Purkinje cell (primary cell): ENCODE data around the gene DCST1. TPM values are rescaled to one million over a fixed set of nuclear protein-coding genes. Genes with fewer than 3 reads are reported as not detected.

ENCODE experiments used
- polyA plus RNA-seq: library from polyadenylated mRNA; unstranded; fragments of >200 nt; fragmentation: Nextera tagmentation; gene quantifications from 2 replicates; pipeline ENCODE4 v1.2.1, GENCODE V29; 2014

DCST1 gene, protein sequence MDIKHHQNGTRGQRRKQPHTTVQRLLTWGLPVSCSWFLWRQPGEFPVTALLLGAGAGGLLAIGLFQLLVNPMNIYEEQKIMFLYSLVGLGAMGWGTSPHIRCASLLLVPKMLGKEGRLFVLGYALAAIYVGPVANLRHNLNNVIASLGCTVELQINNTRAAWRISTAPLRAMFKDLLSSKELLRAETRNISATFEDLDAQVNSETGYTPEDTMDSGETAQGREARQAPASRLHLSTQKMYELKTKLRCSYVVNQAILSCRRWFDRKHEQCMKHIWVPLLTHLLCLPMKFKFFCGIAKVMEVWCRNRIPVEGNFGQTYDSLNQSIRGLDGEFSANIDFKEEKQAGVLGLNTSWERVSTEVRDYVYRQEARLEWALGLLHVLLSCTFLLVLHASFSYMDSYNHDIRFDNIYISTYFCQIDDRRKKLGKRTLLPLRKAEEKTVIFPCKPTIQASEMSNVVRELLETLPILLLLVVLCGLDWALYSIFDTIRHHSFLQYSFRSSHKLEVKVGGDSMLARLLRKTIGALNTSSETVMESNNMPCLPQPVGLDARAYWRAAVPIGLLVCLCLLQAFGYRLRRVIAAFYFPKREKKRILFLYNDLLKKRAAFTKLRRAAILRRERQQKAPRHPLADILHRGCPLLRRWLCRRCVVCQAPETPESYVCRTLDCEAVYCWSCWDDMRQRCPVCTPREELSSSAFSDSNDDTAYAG
- not detected in 2 replicates for polyA plus RNA-seq

GRCh38 chr1:155033524-155033923 lies at the start of gene DCST1, which contains the start of gene DCST2:
Gene DCST1 (plus strand): TSS chr1:155033824. CDS start chr1:155034037, 213 bp downstream.
Gene DCST2 (minus strand): TSS chr1:155033781. CDS start chr1:155033701, 80 bp downstream.

DNA sequence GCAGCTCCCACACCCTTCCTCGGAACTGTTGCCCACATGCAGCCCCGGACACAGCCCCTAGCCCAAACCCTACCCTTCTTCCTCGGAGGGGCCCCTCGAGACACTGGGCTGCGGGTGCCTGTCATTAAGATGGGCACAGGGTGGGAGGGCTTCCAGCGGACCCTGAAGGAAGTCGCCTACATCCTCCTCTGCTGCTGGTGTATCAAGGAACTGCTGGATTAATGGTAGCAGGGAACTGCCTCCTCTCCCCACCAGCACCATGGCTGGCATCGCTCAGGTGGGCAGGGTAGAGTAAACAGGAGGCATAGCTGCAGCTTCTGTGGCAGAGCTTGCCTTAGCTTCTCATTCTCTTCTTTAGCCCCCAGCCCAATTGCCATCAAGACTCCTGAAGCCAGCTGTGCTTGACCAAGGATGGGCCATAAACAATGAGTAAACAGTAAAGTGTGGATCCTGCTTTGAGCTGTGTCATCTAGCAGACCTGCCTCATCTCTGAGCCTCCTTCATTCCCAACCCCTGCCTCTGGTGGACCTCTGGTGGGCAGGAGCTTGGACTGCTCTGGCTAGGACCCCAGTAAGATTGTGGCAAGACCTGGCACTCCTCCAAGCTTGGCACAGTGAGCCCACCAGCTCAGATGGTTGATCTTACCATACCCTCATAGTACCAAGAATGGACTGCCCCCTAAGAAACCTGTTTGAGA lies 39.9 kb upstream of the DCST1 start, which contains the start of gene LENEP:
Gene LENEP (plus strand): TSS at position 15 of the 697 bp plus-strand sequence. CDS start 22 bp downstream, at position 37.

DNA sequence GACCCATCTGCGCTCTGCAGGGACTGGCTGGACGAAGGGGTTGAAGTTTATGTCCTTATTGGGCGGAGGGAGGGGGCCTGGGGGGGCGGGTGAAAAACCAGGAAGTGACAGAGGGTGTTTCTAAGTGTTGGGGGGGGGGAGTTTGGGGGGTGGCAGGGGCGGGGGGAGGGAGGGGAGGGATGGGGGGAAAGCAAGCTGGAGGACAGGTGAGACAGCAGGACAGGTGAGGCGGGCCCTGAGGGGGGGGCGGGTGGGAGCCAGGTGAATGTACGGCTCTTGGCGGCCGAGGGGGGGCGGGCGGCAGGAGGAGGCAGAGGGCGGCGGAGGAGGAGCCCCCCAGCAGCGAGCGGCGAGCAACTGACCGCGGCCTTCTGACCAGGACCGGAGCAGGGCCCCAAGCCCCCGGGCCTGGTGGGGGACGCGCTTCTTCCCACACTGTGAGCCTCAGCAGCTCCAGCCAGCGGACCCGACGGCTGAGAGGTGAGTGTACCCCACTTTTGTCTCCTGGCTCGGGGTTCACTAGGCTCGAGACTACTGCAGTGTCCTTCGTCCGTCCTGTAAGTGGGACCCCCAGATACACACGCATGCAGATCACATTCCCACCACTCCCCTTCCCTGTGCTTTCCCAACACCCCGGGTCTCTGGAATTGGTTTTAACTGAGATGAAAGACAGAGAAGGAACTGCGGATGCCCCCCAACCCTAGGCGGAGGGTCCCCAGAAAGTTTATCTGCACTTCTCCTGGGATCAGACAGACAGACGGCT lies 31.0 kb upstream of the DCST1 start, which contains the start of gene ZBTB7B:
Gene ZBTB7B (plus strand): TSS at position 339 of the 763 bp plus-strand sequence. CDS start 11,859 bp downstream, outside the sequence.

DNA sequence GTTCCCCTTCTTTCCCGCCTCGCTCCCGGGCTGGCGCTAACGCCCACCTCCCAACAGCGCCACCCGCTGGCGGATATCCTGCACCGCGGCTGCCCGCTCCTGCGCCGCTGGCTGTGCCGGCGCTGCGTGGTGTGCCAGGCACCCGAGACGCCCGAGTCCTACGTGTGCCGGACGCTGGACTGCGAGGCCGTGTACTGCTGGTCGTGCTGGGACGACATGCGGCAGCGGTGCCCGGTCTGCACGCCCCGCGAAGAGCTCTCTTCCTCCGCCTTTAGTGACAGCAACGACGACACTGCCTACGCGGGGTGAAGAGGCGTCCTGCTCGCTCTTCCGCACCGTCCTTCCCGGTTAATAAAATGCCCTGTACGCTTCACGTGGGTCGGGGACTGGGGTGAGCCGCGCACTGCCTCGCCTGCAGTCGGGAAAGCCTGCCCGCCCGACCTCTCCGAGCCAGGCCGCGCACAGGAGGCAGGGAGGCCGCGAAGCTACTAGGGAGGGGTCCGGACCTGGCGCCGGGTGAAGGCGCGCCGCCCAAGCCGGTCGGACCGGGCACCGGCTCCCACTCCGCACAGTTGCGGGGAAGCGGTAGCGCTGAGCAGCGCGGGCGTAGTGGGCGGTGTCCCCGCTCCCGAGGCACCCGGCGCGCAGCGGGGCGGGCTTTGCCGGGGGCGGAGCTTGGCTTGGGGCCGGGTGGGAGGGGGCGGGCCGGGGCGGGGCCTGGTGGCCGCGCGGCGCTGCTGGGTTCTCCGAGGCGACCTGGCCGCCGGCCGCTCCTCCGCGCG lies 17.1 kb downstream of the DCST1 start, which contains the start of gene ADAM15:
Gene ADAM15 (plus strand): TSS at position 757 of the 782 bp plus-strand sequence. CDS start 71 bp downstream, outside the sequence.

GRCh38 chr1:155063550-155064110 lies 30.0 kb downstream of the DCST1 start, which contains the start of gene EFNA4:
Gene EFNA4 (plus strand): TSS chr1:155063740. CDS start chr1:155063824, 84 bp downstream.

DNA sequence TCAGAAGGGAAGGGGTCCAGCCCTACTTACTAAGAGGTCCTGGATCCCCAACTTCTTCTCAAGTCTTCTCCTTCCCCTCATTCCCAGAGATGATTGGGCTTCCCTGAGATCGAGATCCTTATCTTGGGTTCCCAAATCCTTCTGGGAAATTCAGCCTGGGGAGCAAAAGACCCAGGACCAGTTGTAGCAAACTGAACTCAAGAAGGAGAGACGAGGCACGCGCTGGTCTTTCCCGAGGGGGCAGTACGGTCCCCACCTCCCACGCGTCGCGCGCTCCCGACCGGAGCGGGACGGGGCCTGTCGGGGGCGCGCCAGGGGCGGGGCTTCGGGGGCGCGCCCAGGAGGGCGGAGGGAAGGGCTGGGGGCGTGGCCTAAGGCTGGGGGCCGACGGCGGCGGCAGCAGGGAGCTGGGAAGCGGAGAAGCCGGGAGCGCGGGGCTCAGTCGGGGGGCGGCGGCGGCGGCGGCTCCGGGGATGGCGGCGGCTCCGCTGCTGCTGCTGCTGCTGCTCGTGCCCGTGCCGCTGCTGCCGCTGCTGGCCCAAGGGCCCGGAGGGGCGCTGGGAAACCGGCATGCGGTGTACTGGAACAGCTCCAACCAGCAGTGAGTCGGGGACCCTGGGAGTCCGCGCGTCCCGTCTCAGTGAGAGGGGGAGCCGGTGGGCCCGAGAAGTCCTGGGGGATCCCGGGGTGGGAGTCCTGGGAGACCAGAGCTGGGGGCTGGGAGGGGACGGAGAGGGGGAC lies 45.0 kb downstream of the DCST1 start, which contains the start of gene EFNA3:
Gene EFNA3 (plus strand): TSS at position 369 of the 741 bp plus-strand sequence. CDS start 105 bp downstream, at position 474.

Other genes starting within 250 kb of the DCST1 start
- gene KCNN3, start 163.5 kb upstream of the DCST1 start, polyA plus RNA-seq, result 1.2 and 1.4 TPM in 2 replicates
- 25.0 and 27.5 TPM in 2 replicates for gene PMVK, start 97.1 kb upstream of the DCST1 start, polyA plus RNA-seq
- gene PBXIP1, start 77.7 kb upstream of the DCST1 start, polyA plus RNA-seq, result 1.2 and 1.5 TPM in 2 replicates
- 2.0 and 3.7 TPM in 2 replicates for gene PYGO2, start 72.0 kb upstream of the DCST1 start, polyA plus RNA-seq
- gene SHC1, start 63.1 kb upstream of the DCST1 start, polyA plus RNA-seq, result 1.3 and 2.0 TPM in 2 replicates
- gene CKS1B, start 59.1 kb upstream of the DCST1 start, polyA plus RNA-seq, result 48.7 and 52.2 TPM in 2 replicates
- 21.8 and 34.5 TPM in 2 replicates for gene FLAD1, start 50.5 kb upstream of the DCST1 start, polyA plus RNA-seq
- gene LENEP, start 40.2 kb upstream of the DCST1 start, polyA plus RNA-seq, result not detected in 2 replicates
- 0.15 TPM in 1 of 2 replicates, not detected in the other for gene ZBTB7B, start 31.0 kb upstream of the DCST1 start, polyA plus RNA-seq
- gene DCST2, start within 50 bp of the DCST1 start, polyA plus RNA-seq, result not detected in 2 replicates
- gene ADAM15, start 17.5 kb downstream of the DCST1 start, polyA plus RNA-seq, result 0.28 and 1.2 TPM in 2 replicates
- not detected in 2 replicates for gene EFNA4, start 29.9 kb downstream of the DCST1 start, polyA plus RNA-seq
- gene EFNA3, start 45.0 kb downstream of the DCST1 start, polyA plus RNA-seq, result 2.2 and 6.2 TPM in 2 replicates
- gene EFNA1, start 94.1 kb downstream of the DCST1 start, polyA plus RNA-seq, result 1.4 and 3.8 TPM in 2 replicates
- 4.2 and 5.1 TPM in 2 replicates for gene SLC50A1, start 102.0 kb downstream of the DCST1 start, polyA plus RNA-seq
- gene DPM3, start 106.7 kb downstream of the DCST1 start, polyA plus RNA-seq, result 88.7 and 130 TPM in 2 replicates
- 468 and 662 TPM in 2 replicates for gene KRTCAP2, start 139.5 kb downstream of the DCST1 start, polyA plus RNA-seq
- gene TRIM46, start 140.0 kb downstream of the DCST1 start, polyA plus RNA-seq, result 0.73 and 2.3 TPM in 2 replicates
- 0.56 and 2.3 TPM in 2 replicates for gene THBS3, start 174.1 kb downstream of the DCST1 start, polyA plus RNA-seq
- gene MTX1, start 174.9 kb downstream of the DCST1 start, polyA plus RNA-seq, result 19.3 and 24.2 TPM in 2 replicates
- 8.9 and 11.0 TPM in 2 replicates for gene ENTREP3, start 221.7 kb downstream of the DCST1 start, polyA plus RNA-seq
- 127 and 148 TPM in 2 replicates for gene SCAMP3, start 228.5 kb downstream of the DCST1 start, polyA plus RNA-seq
- 4.2 and 7.1 TPM in 2 replicates for gene CLK2, start 239.7 kb downstream of the DCST1 start, polyA plus RNA-seq
- 1.5 and 4.9 TPM in 2 replicates for gene HCN3, start 243.6 kb downstream of the DCST1 start, polyA plus RNA-seq